ENCODE results near the gene PNMA3.
"Not testable (repeated sequence)": the region's sequence is repeated elsewhere in the genome, so short reads cannot be mapped to it uniquely, and the experiment has no call there.

PNMA3 gene

GRCh38 chrX:153106092-153106801 is 50.0 kb downstream of the PNMA3 start:
- not testable (repeated sequence) for H3K27me3 Mint-ChIP-seq (ENCODE audit: low read depth); H3K4me1 Mint-ChIP-seq (ENCODE audit: low read depth); H3K36me3 Mint-ChIP-seq (ENCODE audit: low read depth)
- peaks cover 27% of the 10 kb centered on the region for H3K9me3 Mint-ChIP-seq
- H3K27ac Mint-ChIP-seq: peak overlapping the region; percentile 86
- H3K4me3 Mint-ChIP-seq: peak overlapping the region; percentile 1
